Body of pancreas (tissue), 4 donors: Measurements from ENCODE around the gene GRID1. TPM values are rescaled to one million over a fixed set of nuclear protein-coding genes. Genes with fewer than 3 reads are reported as not detected.

Source experiments
- ATAC-seq: fragments of 150-250 bp; one replicate; pipeline ENCODE4 v1.9.1; 2016
- DNase-seq, 4 donors: peaks; one replicate each; pipeline ENCODE4 v3.0.0-alpha.2; 2019
- H3K27ac ChIP-seq, 4 donors: fragments of 200-600 bp; sonication (generic); 1 replicate in 3 of 4; 2 replicates in 1 of 4; pipeline versions ENCODE4 v1.5.1 to v1.6.1; 2016 to 2019; ENCODE audit warnings: mild to moderate bottlenecking in 1 of 4, mixed read lengths in 1 of 4, moderate library complexity in 1 of 4
- H3K27me3 ChIP-seq, 2 donors: fragments of 200-600 bp; sonication (generic); one replicate each; pipeline ENCODE4 v1.6.0; 2016; ENCODE audit warnings: mild to moderate bottlenecking in 1 of 2
- H3K36me3 ChIP-seq, 2 donors: fragments of 200-600 bp; sonication (generic); replicated peaks in 1 of 2; 2 replicates each; pipeline ENCODE4 v1.5.1; 2016; ENCODE audit warnings: low read depth in 2 of 2; ENCODE audit not compliant: insufficient read depth in 1 of 2
- H3K4me1 ChIP-seq: fragments of 200-600 bp; sonication (generic); one replicate; pipeline ENCODE4 v1.6.0; 2016
- H3K4me3 ChIP-seq, 2 donors: fragments of 200-600 bp; sonication (generic); 1 replicate in 1 of 2; 2 replicates in 1 of 2; pipeline ENCODE4 v1.5.1; 2016 to 2019
- H3K9me3 ChIP-seq, 3 donors: fragments of 200-600 bp; sonication (generic); 1 replicate in 2 of 3; 2 replicates in 1 of 3; pipeline ENCODE4 v1.5.1; 2016
- POLR2A ChIP-seq, 3 donors: fragments of 450-650 bp; IDR thresholded peaks; one replicate each; pipeline ENCODE4 v1.6.1; 2016; ENCODE audit warnings: antibody characterized with exemption in 3 of 3, mild to moderate bottlenecking in 2 of 3
- WGBS, 2 donors: methylation state at CpG; one replicate each; pipeline ENCODE4 v1.1.5; 2017; 5-methylcytosine and 5-hydroxymethylcytosine counted together
- intact Hi-C: fragments of 100-400 bp; cut with DNase I; formaldehyde crosslinking; loops from one replicate; pipeline ENCODE4 v1.15.1; 2023
- total RNA-seq, 2 donors: library from RNA; depleted of rRNA; stranded (reverse); fragments of >200 nt; gene quantifications; one replicate each; pipeline ENCODE4 v1.1.0, GENCODE V29; 2016
- TF ChIP-seq, protein P1 (sequence below), 7 experiments: fragments of 450-650 bp in 4 of 7; fragments of 200-600 bp in 3 of 7; sonication (generic) in 3 of 7; IDR thresholded peaks; one replicate each; pipeline ENCODE4 v1.5.1; 2016 to 2019; ENCODE audit warnings: antibody characterized with exemption in 7 of 7

Gene GRID1
- total RNA-seq, 2 donors from 2014 or later = 1.0 to 1.6 TPM

- 68 to 72% methylated on average over 6 of the region's 6 CpGs for WGBS, 2 donors
- H3K4me1 ChIP-seq = peaks cover 18% of the 10 kb centered on the region
- H3K9me3 ChIP-seq = no peaks in the 10 kb centered on the region
- H3K36me3 ChIP-seq = no peaks in the 10 kb centered on the region
- H3K4me3 ChIP-seq = no peak overlapping the region
- no peaks in the 10 kb centered on the region for H3K27me3 ChIP-seq
- intact Hi-C loops = no loop called here
- no peak for DNase-seq
- no peak for ATAC-seq
- H3K27ac ChIP-seq = no peak overlapping the region
- TF ChIP-seq POLR2A (IDR thresholded peaks at IDR 0.05) = no peak
- TF ChIP-seq, protein P1, sequence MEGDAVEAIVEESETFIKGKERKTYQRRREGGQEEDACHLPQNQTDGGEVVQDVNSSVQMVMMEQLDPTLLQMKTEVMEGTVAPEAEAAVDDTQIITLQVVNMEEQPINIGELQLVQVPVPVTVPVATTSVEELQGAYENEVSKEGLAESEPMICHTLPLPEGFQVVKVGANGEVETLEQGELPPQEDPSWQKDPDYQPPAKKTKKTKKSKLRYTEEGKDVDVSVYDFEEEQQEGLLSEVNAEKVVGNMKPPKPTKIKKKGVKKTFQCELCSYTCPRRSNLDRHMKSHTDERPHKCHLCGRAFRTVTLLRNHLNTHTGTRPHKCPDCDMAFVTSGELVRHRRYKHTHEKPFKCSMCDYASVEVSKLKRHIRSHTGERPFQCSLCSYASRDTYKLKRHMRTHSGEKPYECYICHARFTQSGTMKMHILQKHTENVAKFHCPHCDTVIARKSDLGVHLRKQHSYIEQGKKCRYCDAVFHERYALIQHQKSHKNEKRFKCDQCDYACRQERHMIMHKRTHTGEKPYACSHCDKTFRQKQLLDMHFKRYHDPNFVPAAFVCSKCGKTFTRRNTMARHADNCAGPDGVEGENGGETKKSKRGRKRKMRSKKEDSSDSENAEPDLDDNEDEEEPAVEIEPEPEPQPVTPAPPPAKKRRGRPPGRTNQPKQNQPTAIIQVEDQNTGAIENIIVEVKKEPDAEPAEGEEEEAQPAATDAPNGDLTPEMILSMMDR (IDR thresholded peaks at IDR 0.05) = no peak
These were observed 700.9 kb downstream of the GRID1 start for GRCh38 chr10:85665681-85666080.

- DNase-seq (no peak), ATAC-seq (no peak)
- H3K4me1 ChIP-seq = peaks cover 18% of the 10 kb centered on the region
- intact Hi-C loops = no loop called here
- H3K9me3 ChIP-seq = no peaks in the 10 kb centered on the region
- 85 to 88% methylated on average over 1 of the region's 1 CpG for WGBS, 2 donors
- TF ChIP-seq, protein P1 (IDR thresholded peaks at IDR 0.05) = no peak
- TF ChIP-seq POLR2A (IDR thresholded peaks at IDR 0.05) = no peak
- no peak overlapping the region for H3K4me3 ChIP-seq
- H3K27me3 ChIP-seq = no peaks in the 10 kb centered on the region
- no peaks in the 10 kb centered on the region for H3K36me3 ChIP-seq
- no peak overlapping the region for H3K27ac ChIP-seq
These were observed 701.5 kb downstream of the GRID1 start for GRCh38 chr10:85665078-85665477.

DNA sequence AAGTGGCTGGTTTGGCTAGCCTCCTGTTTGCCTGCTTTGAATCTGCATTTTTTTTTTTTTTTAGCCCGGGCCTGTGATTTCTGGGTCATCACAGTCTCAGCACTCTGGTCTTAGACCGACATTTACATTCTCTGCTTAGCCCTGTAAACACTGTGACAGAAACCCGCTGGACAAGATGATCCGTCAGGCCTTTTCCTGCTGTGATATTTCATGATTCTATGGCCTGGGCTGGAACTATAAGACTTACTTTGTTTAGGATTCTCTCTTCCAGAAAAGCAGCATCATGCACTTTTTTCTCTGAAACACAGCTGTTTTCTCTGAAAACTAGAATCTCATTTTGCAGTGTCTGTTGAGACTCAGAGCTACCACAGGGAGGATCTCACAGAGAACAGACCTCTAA, 705.5 kb downstream of the GRID1 start:
- no peak overlapping the region for H3K4me3 ChIP-seq
- WGBS, 2 donors = 40 to 41% methylated on average over 4 of the region's 4 CpGs
- ATAC-seq (no peak), DNase-seq (no peak)
- no peaks in the 10 kb centered on the region for H3K4me1 ChIP-seq
- H3K27ac ChIP-seq = no peak overlapping the region
- TF ChIP-seq, protein P1 (IDR thresholded peaks at IDR 0.05) = no peak
- no peak for TF ChIP-seq POLR2A (IDR thresholded peaks at IDR 0.05)
- H3K36me3 ChIP-seq = no peaks in the 10 kb centered on the region
- no peaks in the 10 kb centered on the region for H3K9me3 ChIP-seq
- intact Hi-C loops = no loop called here
- H3K27me3 ChIP-seq = no peaks in the 10 kb centered on the region

DNA sequence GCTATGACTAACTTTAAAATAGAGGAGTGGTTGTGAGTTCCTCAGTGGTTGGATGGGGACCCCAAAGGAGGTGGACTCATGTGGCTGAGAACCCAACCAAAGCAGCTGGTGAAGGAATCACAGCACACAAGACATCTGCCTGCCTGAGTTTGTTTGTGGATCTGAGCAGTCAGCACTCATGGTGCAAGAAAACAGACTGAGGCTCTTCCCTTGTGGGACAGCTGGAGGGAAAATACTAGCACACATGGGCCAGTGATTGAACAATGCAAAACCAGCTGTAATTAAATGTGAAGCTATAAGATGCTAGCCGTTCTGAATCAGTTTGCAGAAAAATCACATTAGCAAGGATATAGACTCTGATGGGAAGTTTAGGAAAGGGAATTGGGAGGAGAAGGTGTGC, 707.3 kb downstream of the GRID1 start:
- Histone ChIP-seq H3K27ac (no peak overlapping the region), H3K4me3 (no peak overlapping the region), H3K4me1 (no peaks in the 10 kb centered on the region), H3K36me3 (no peaks in the 10 kb centered on the region), H3K9me3 (no peaks in the 10 kb centered on the region), H3K27me3 (no peaks in the 10 kb centered on the region)
- no peak for ATAC-seq
- intact Hi-C loops = no loop called here
- 74 to 84% methylated on average over 1 of the region's 1 CpG for WGBS, 2 donors
- TF ChIP-seq, protein P1 (IDR thresholded peaks at IDR 0.05) = no peak
- TF ChIP-seq POLR2A (IDR thresholded peaks at IDR 0.05) = no peak
- DNase-seq = no peak

DNA sequence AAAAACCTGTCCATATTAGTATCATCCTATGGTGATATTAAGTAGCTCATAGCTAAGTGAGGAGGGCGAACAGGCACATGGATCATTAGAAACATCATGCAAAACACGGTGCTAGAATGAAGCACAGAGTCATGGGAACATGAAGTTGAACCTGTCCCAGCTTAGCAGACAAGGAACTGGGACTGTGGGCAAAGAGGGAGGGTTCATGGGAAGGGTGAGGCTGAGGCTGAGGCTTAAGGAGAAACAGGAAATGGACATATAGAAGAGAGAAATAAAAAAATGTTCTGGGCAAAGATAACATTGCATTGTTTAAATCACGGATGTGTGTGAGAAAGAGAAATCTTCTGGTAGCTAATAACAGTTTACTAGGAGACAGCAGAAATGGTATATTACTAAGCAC, 708.1 kb downstream of the GRID1 start:
- intact Hi-C loops = no loop called here
- ATAC-seq (no peak), DNase-seq (no peak)
- H3K27ac ChIP-seq = no peak overlapping the region
- no peak overlapping the region for H3K4me3 ChIP-seq
- WGBS, 2 donors = 35 to 41% methylated on average over 3 of the region's 3 CpGs
- TF ChIP-seq, protein P1 (IDR thresholded peaks at IDR 0.05) = no peak
- no peak for TF ChIP-seq POLR2A (IDR thresholded peaks at IDR 0.05)
- no peaks in the 10 kb centered on the region for H3K9me3 ChIP-seq
- no peaks in the 10 kb centered on the region for H3K36me3 ChIP-seq
- no peaks in the 10 kb centered on the region for H3K27me3 ChIP-seq
- no peaks in the 10 kb centered on the region for H3K4me1 ChIP-seq
